AML-193 (cell line): Measurements from ENCODE around the gene MESD.

Experiments used
- DNase-seq, 2 experiments: peaks; one replicate each; lab custom pipeline; 2025; lab: John Stamatoyannopoulos, UW

The MESD gene

DNA sequence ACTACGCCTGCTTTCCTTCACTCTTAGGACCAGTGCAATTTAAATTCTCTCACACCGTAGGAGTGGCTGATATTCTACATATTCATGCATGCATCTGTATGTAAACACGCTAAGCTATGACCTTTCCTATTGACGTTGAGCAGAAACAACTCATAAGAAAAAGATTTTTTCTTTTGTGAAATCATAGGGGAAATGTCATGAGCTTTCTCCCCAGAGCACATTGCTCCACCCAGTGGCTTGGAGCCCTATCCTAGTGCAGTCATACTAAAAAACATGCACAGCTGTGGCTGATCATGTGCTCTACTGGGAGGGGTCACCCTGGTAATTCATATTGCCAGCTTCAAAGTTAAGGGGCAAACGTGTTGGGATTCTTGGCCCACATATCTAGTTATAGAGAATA lies 1.8 kb upstream of the MESD start:
- DNase-seq = peak; percentile 46 to 51

DNA sequence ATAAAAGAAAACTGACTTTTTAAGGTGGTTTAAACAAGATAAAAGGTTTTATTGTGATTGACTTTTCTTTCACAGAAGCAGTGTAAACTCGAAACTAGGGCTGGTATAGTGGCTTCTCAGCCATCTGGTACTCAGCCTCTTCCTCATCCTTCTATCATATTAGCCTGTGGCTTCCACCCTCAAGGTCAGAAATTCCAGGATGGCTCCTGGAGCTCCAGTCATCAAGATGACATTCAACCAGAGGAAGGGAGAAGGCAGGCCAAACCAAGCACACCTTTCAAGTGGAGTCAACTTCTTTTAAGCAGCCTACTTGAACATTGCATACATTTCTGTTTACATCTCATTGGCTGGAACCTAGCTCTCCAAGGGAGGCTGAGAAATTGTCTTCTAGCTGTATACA lies 1.3 kb upstream of the MESD start:
- no peak for DNase-seq

DNA sequence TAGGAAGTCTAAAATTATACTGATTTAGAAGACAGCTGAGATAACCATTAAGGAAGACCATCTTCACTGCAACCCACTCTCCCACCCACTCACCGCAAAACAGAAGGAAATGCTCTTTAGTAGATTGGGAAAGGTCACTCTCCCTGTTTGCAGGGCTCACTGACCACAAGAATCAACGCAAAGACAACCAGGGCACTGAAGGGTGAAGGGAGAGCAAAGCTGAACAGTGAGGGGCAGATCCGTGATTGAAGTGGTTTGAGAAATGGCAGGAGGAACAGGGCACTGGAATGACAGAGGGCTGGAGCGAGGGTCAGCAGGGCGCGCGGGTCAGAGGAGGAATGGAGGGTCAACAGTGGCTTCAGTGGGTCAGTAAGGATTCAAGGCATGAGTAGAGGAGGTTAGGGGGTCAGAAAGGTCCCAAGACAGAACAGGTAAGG lies 520 bp downstream of the MESD start:
- DNase-seq = peak in 1 of 2 experiments; percentile 8

DNA sequence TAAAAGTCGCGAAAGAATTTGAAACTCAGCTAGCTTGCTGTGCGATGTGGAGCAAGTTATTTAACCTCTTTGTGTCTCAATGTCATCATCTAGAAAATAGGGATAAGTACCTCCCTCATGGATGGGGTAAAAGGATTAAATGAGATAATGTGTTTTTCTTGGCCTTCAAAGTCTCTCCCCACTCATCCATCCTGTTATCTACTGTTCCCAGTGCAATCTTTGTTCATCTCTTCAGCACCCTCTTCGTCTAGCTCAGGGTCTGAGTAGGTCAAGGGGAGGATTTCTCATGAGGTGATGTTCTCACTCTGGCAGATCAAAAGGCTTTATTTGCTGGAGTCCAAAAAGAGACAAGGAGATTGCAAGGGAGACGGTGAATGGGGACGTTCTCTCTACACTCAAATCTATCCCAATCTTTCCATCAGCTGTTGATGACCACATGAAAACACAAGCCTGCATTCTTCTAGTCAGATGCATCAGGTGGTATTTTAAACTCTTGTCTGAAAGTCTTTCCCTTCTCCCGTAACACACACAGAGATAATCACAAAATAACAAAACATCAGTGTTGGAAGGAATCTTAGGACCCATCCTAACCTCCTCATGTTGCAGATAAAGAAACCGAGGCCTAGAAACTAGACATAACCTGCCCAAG lies 1.3 kb downstream of the MESD start:
- DNase-seq = no peak

DNA sequence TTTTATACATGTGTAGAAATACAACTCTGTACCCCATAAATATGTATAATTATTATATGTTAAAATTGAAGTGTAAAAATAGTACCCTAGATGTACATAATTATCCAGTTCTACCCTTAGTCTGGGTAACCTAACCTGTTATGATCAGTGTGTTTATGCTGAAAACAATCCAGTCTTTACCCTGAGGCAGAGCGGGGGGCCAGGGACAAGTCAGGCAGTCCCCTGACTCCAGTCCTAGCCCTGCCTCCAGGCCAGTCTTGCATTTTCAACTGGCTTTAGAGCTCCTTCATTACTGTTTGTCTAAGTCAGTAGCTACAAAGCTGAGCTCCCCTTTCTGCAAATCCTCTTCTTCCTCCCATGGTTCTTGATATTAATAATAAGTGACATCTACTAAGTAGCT lies 3.1 kb downstream of the MESD start:
- DNase-seq = no peak

DNA sequence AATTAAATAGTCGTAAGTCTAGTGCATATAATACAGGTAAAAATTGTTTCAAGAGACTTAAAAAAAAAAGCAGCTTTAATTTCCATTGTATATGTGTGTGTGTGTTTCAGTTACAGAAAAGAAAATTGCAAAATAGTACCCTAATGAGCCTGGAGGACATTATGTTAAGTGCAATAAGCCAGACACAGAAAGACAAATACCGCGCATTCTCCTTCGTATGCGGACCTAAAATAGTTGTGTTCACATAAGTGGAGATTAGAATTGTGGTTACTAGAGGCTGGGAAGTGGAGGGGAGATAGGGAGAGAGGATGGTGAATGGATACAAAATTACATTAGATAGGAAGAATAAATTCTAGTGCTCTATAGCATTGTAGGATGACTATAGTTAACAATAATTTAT lies 3.6 kb downstream of the MESD start:
- DNase-seq = no peak

DNA sequence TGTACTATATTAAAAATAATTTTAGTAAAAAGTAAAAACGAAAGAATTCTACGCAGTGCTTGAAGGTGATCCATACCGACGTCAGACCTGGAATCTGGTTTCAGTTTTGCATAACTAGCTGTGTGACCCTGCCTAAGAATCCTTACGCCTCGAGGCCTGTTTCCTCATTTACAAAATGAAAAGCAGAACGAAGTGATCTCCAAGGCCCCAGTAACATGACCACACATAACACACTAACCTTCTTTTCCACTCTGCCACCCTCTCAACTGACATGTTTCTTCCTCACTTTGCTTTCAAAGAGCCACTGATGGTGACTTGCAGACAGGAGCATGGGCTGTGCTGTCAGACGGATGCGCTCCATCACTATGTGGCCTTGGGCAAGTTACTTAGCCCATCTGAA lies 4.8 kb downstream of the MESD start:
- DNase-seq = peak; percentile 90 to 93

DNA sequence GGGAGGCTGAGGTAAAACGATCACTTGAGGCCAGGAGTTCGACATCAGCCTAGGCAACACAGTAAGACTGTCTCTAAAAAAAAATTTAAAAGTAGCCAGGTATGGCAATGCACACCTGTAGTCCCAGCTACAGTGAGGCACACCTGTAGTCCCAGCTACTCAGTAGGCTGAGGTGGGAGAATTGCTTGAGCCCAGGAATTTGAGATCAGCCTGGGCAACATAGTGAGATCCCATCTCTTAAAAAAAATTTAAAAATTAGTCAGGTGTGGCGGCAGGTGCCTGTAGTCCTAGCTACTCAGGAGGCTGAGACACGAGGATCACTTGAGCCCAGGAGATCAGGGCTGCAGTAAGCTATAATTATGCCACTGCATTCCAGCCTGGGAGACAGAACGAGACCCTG lies 6.8 kb downstream of the MESD start:
- no peak for DNase-seq

DNA sequence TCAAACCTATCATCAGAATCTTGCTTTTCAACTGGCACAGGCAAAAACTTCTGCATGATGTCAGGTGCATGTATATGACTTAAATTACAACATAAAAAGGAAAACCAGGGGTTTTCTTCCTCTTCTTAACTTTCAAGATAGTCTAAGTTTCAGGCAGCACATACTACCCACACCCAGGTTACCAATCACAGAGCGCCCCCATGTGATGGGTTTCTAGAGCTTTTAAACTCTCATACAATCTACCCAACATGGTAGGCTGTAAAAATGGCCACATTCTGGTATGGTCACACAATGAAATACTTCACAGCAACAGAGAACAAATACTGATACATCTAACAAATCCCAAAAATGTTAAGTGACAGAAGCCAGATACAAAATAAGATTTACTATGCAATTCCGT lies 7.4 kb downstream of the MESD start:
- DNase-seq = no peak

DNA sequence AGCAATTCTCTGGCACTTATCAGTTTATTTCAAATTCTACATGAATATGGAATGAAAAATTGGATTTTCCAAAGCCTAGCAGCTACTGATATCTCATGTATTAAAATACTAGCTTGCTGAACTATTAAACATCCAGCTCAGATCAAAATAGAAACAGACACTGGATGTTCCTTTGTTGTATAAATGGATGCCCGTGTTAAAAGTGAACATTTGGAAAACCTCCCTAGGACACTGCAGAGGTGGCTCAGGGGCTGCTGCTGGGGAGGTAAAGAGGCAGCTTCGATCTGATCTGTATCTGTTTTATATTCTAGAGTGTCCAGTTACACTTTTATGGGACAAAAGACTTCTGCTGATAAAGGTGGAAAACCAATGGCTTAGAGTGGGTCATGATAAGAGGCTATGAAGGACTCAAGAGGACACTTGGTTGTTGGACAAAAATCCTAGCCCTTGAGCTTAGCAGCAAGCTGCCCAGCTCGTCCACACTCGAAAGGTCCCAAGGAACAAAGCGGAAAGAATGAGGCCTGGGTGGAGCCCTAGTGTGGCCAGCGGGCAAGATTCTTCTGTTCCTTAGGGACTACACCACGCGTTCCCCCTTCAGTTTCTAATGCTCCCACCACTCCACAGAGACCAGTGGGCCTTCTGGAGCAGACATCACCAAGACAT lies 9.9 kb downstream of the MESD start:
- no peak for DNase-seq

DNA sequence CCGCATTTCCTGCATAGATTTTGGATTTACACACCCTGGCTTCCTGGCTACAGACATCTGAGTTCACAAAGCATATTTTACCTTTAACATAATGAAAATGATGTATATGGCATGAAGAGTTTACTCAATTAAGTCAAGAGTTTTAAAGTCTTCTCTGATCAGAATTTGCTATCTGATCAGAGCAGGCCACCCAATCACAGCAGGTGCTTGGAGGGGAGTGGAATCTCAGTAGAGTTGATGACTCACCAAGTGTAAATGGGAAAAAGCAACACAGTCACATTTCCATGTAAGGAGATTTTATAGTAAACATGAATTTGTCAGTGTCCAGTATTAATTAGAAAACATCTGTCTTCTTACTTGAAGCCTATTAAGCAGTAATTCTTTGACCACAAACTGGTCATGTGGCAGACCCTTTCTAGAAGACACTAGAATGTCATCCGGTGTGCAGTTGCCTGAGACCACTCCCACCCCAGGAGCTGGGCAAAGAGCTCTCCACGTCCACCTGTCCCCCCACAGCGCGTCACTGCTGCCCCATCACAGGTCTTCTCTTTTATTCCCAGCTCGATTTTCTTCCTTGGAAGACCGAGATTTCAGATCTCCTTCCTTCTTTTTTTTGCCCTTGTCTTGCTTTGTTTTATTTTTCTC lies 10.8 kb downstream of the MESD start:
- DNase-seq = no peak

DNA sequence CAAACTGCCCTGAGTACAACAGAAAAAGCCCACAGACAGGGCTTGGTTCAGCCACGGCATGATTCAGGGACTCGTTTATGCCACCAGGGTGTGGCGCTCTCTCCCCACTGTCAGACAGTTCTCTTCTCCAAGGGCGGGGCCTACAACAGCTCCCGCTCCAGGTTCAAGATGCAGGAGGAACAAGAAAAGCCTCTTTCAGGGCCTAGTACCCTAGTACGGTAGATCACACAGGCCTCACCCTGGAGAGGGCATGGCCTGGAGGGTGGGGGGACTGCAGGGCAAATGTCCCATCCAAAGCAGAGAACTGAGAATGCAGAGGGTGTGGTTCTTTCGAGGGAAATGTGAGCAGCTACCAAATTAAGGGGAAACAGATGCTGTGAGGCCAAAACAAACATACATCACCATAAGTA lies 12.0 kb downstream of the MESD start:
- peak; percentile 33 to 53 for DNase-seq

DNA sequence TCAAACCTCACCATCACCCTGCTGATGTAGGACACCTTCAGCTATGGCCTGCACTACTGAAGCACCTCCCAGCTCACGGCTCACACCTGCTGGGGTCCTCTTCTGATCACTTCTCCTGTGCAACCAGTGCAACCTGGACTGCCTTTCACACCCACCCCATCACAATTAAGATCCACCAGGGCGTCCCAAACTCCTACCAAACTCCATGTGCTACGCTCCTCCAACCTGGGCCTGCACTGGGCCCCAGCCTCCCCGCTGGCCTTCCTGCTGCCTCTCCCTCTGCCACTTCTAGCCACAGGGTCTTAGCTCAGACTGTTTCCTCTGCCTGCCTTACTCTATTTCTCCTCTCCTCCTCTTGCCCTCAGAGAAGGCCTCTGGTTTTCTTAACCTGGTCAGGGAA lies 12.8 kb downstream of the MESD start:
- DNase-seq = no peak

DNA sequence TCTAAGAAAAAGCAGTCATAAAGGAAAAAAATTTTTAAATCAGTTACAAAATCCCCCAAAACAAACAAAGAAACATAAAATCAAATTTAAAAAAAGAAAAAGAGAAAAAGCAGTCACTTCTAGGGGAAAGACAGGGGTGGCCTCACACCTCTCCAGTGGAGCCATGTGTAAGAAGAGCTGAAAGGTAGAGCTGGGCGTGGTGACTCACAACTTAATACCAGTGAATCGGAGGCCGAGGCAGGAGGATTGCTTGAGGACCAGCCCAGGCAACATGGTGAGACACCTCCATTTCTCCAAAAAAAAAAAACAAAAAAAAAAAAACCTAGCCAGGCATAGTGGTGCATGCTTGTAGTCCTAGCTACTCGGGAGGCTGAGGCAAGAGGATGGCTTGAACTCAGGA lies 14.7 kb downstream of the MESD start:
- no peak for DNase-seq

DNA sequence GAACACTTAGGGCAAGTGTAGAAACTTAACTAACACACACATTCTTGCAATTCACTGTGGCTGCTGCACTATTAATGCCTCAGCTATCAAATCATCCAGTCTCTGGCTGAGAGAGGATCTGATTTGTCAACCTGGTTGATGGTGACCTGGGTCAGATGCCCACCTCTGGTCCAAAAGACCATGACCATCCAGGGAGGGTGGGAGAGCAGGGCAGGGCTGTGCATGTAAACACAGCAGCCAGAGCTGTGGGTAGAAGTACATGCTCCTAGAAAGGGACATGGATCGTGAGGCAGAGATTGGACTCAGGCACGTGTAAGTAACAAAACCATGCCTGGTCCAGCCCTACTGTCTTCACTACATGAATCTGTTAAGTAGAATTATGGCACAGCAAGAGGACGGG lies 17.3 kb downstream of the MESD start:
- DNase-seq = no peak

DNA sequence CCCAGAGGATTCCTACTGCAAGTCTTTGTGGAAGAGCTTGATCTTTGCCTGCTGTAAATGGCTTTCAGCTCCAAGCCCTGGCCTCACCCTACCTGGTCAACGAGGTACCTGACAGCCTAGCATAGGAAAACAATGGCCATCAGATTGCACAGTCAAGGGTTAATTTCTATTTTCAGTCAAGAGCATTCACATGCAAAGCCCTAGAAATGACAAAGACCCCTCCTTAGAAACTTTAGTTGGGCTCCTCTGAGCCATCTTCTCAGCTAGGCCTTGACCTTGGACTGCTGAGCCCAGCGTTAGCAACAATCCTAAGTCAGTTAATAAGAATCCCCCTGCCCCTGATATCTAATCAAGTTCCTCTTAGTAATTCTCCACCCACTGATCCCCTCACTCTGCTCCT lies 18.5 kb downstream of the MESD start:
- DNase-seq = no peak

DNA sequence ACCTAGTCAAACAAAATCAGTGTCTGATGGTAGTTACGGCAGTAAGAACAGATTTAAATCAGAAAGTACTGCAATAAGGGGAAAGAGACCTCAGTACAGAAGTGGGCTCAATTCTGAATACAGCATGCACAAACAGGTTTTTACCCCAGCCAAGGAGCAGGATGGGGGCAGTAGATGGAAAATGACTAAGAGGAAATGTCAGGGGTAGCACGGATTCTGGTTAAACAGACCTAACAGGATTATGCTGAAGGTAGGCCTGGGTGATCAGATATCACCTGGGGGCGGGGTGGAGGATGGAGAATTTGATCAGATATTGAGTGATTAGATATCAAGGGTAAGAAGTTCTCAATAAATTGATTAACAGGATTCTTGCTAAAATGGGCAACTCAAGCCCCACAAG lies 19.0 kb downstream of the MESD start:
- no peak for DNase-seq

DNA sequence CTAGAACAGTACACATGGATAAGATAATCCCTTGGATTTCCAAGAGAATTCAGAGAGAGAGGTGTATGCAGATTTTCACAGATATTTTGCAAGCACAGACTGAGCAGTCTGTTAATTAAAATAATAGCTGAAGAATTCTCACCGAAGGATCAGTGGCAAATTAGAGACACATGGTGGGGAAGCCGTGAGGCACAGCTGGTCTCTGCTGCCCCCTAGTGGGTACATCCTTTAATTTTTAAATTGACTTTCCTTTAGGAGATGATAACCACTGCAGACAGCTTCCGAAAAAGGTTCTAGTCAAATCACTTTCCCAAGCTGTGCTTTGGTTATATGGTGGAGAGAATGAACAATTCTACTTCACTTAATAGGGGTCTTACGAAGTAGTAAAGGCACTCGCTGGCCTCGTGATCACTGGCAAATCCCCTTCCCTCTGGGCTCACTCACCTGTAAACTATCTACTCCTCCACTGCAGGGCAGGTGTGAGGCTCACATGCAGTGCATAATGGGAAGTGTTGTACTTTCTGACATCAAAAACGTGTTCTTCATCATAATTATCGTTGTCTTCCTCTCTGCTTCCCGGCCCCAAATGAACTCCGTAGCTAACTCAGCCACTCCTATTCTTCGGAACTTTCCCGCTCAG lies 19.5 kb downstream of the MESD start:
- peak; percentile 48 to 58 for DNase-seq

DNA sequence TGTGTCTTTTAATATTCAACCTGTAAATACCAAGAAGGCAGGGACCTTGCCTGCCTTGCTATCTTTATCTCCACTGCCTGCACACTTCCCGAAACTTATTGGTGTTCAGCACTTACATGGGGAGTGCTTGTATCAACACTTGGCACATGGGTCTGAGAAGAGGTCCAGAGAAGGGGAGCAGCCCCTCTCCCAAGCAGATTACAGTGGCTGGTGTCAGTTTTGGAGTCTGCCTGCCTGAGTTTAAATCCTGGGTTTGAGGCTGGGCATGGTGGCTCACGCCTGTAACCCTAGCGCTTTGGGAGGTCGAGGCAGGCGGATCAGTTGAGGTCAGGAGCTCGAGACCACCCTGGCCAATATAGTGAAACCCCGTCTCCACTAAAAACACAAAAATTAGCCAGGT lies 20.3 kb downstream of the MESD start:
- no peak for DNase-seq

DNA sequence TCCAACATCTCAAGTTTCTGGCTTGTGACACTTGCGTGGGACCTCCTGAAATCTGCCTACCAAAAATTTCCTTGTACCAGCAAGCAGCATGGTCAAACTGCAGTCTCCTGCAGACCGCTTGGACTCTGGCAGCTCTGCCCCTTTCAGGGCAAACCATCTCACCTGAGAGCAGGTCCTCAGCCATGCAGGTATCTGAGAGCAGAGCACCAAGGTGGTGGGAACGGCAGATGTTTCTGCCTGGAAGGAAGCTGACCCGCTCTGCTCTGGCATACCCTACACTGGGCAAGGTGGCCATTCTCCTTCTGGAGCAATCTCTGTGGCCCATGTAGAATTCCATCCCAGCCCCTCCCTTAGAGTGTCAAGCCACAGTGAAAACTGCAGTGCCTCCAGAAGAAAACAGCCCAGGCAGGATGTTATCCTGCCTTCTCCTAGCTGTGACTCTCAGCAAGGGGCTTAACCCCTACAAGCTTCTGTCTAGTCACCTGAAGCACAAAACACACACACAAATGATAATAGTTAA lies 21.6 kb downstream of the MESD start:
- no peak for DNase-seq

DNA sequence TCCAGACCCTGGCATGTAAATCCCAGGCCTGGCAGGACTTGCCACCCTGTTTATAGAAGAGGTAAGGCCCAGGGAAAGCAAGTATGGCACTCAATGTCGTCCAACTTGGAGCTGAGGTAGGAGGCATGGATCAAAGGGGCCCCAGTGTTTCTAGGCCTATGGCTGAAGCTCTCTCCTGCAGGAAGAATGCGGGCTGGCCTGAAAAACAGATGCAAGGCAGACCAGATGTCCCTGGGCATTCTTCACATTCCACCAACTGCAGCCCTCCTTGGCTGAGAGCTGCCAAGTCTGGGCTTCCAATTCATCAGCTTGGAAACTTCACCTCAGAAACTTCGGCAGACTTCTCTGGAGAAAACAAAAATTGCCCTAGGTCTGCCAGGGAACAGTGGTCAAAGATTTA lies 22.2 kb downstream of the MESD start:
- no peak for DNase-seq

DNA sequence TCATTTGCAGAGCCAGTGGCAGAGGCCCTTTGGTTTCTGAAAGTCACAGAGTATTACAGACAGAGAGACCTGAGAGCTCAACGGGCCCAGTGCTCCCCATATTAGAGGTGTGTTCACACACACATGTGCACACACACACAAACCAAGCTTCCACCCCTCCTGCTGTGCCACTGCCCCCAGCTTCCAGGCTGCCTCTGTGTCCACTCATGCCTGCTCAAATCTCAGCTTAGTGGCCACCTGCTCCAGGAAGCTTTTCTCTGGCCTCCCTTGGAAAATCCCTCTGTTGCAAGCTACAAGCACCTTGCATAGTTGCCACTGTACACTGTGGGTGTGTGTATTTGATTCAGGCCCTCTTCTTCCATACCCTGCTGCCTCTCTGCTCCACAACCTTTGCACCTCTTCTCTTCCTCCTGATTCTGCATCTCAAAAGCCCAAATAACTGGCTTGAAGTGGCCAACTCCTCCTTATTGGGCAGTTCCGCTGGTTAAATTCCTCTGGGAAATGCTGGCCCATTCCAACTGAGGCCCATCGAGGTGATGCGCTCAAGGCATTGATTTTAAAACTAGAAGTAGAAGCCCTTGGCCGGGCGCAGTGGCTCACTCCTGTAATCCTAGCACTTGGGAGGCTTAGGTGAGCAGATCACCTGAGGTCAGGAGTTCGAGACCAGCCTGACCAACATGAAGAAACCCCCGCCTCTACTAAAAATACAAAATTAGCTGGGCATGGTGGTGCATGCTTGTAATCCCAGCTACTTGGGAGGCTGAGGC lies 23.0 kb downstream of the MESD start:
- DNase-seq = no peak
